ENCODE data around the gene COL8A2. TPM values are rescaled to one million over a fixed set of nuclear protein-coding genes. Genes with fewer than 3 reads are reported as not detected.

Gene COL8A2
- total and polyA plus RNA-seq, 2 donors (not counting 3 experiments of a cell fraction or from before 2014, with no cell fraction given), result 1.2 to 1.3 TPM

GRCh38 chr1:36088577-36089392 lies 36.2 kb downstream of the COL8A2 start, which contains the start of gene ADPRS:
Gene ADPRS, plus strand, starts transcription at chr1:36088892. Its CDS starts 13 bp downstream, at chr1:36088905.
- Histone ChIP-seq H3K27ac (ENCODE audit: insufficient read depth, low read depth, low read length) (peak within 1 kb of the TSS; percentile 35), H3K4me1 (ENCODE audit: control insufficient read depth, extremely low read depth, insufficient read depth, low read length) (peaks cover 8% of the 10 kb centered on the region), H3K27me3 (ENCODE audit: control insufficient read depth in 2 of 2, insufficient read depth in 2 of 2, low read length in 2 of 2) (no peaks in the 10 kb centered on the region), H4K20me1 (replicated peaks; ENCODE audit: control insufficient read depth, extremely low read depth, insufficient read depth, low read length) (no peaks in the 10 kb centered on the region), H3K9me3 (replicated peaks; ENCODE audit: control insufficient read depth, insufficient read depth, low read length) (no peaks in the 10 kb centered on the region), H3K79me2 (ENCODE audit: control insufficient read depth, insufficient read depth, low read length) (peaks cover 22% of the 10 kb centered on the region), H2AFZ (ENCODE audit: low read depth, low read length) (peak within 1 kb of the TSS; percentile 94), H3K36me3 (ENCODE audit: control insufficient read depth in 2 of 2, extremely low read depth in 1 of 2, insufficient read depth in 2 of 2, low read length in 2 of 2) (peaks cover 14 to 28% of the 10 kb centered on the region in 2 experiments), H3K4me2 (ENCODE audit: insufficient read depth, low read length) (peak within 1 kb of the TSS; percentile 86), H3K4me3 (replicated peaks in 1 of 3; ENCODE audit: insufficient read depth in 1 of 3, low read depth in 1 of 3, low read length in 3 of 3) (peak within 1 kb of the TSS; percentile 68 to 96 (median 83)), H3K9me1 (replicated peaks; ENCODE audit: control insufficient read depth, extremely low read depth, insufficient read depth, low read length) (no peaks in the 10 kb centered on the region), H3K9ac (replicated peaks; ENCODE audit: extremely low read depth, insufficient read depth, low read length) (peak within 1 kb of the TSS; percentile 73)
- TF ChIP-seq FOS (IDR thresholded peaks at IDR 0.05; ENCODE audit: borderline replicate concordance, insufficient read depth, low read length) (no peak), CTCF (IDR thresholded peaks at IDR 0.05; ENCODE audit: extremely low read depth in 1 of 2, insufficient read depth in 1 of 2, low read depth in 1 of 2, low read length in 2 of 2) (peak; percentile 98 to 100), JUN (IDR thresholded peaks at IDR 0.05; ENCODE audit: borderline replicate concordance, insufficient read depth, insufficient read length, low read depth) (no peak), MAX (IDR thresholded peaks at IDR 0.05; ENCODE audit: insufficient read depth, insufficient read length) (no peak), EZH2 (IDR thresholded peaks at IDR 0.05; ENCODE audit: borderline replicate concordance, low read depth, low read length, severe bottlenecking) (no peak), POLR2A (IDR thresholded peaks at IDR 0.05; ENCODE audit: low read depth, low read length) (peak; percentile 95), GATA2 (IDR thresholded peaks at IDR 0.05; ENCODE audit: insufficient read depth, insufficient read length, low read depth, low read length) (no peak), MYC (IDR thresholded peaks at IDR 0.05; ENCODE audit: low read depth, low read length) (peak; percentile 63), POLR2AphosphoS5 (IDR thresholded peaks at IDR 0.05; ENCODE audit: insufficient read depth, low read depth, low read length) (peak; percentile 98)
- intact Hi-C loops (cut with micrococcal nuclease) (loop anchor here (1.0 kb wide), 2 partner anchors 157 to 205 kb away; partner anchors contain the start of genes AGO1 and AGO3), dilution Hi-C loops (cut with MboI; ENCODE audit: extremely low pct_ligation_motif_present, low sequenced_read_pairs) (no loop called here)
- BruUV-seq (replicated peaks), result no TSS peak
- ChIA-PET POLR2A (no interaction called here), CTCF (no interaction called here)
- peak; percentile 82 for FAIRE-seq
- peak; percentile 91 for DNase-seq (ENCODE audit: low read depth, low spot score)

Measured in endothelial cell of umbilical vein (primary cell).